ENCODE data around the gene TRPM3. TPM values are rescaled to one million over a fixed set of nuclear protein-coding genes. Genes with fewer than 3 reads are reported as not detected.

TRPM3 gene
- total and polyA plus RNA-seq, 2 of the 8 experiments (the other 6 are each of a cell fraction or from before 2014, with no cell fraction given) = 2.4 to 10.9 TPM

GRCh38 chr9:71119746-71120145 is 1.7 kb downstream of the TRPM3 start:
- Histone ChIP-seq H3K14ac (ENCODE audit: insufficient read length) (no peak overlapping the region), H3K9ac (replicated peaks in 1 of 4; ENCODE audit: extremely low read depth in 1 of 4, low read depth in 3 of 4, low read length in 3 of 4) (peak overlapping the region in 1 of 4 experiments; percentile 33; a peak in 1 of 7 replicates), H2BK20ac (ENCODE audit: low read length) (no peak overlapping the region), H3K36me3 (ENCODE audit: control insufficient read depth in 2 of 4, insufficient read depth in 4 of 4, low read length in 3 of 4) (no peaks in the 10 kb centered on the region), H2BK15ac (ENCODE audit: low read length) (no peak overlapping the region), H3K23ac (ENCODE audit: insufficient read length) (no peak overlapping the region), H2BK5ac (ENCODE audit: low read depth, low read length) (no peak overlapping the region), H4K8ac (ENCODE audit: extremely low read depth, insufficient read depth, low read length) (no peak overlapping the region), H3K4me3 (ENCODE audit: extremely low read depth in 1 of 4, insufficient read depth in 2 of 4, low read depth in 3 of 4, low read length in 4 of 4) (peak overlapping the region; percentile 29 to 79 (median 66)), H3K4me1 (replicated peaks in 1 of 4; ENCODE audit: control insufficient read depth in 3 of 4, insufficient read depth in 4 of 4, low read length in 3 of 4) (peaks cover 0 to 34% (median 14%) of the 10 kb centered on the region in 4 experiments), H2AFZ (ENCODE audit: low read length) (no peak overlapping the region), H3K56ac (replicated peaks; ENCODE audit: insufficient read length, low read depth, low read length) (peak overlapping the region; percentile 9), H3K4me2 (ENCODE audit: insufficient read depth in 1 of 2, low read depth in 2 of 2, low read length in 2 of 2) (peak overlapping the region; percentile 75 to 93), H2AK5ac (ENCODE audit: low read depth, low read length) (no peak overlapping the region), H2BK120ac (replicated peaks; ENCODE audit: low read depth, low read length) (peak overlapping the region; percentile 91), H3K79me1 (ENCODE audit: low read depth, low read length) (no peaks in the 10 kb centered on the region), H4K5ac (ENCODE audit: insufficient read length, low read depth, low read length) (peak overlapping the region; percentile 65), H3K18ac (ENCODE audit: extremely low read depth, low read length) (peak overlapping the region; percentile 5; the same call in 1 of the 2 replicates), H4K20me1 (replicated peaks in 1 of 2; ENCODE audit: control insufficient read depth in 1 of 2, insufficient read depth in 2 of 2, low read length in 2 of 2) (no peaks in the 10 kb centered on the region), H4K91ac (replicated peaks; ENCODE audit: insufficient read length, low read length) (peak overlapping the region; percentile 11), H2BK12ac (ENCODE audit: low read depth, low read length) (peak overlapping the region; percentile 30; the same call in 1 of the 2 replicates), H3K4ac (replicated peaks; ENCODE audit: insufficient read length, low read depth, low read length) (no peak overlapping the region), H3K23me2 (ENCODE audit: low read depth, low read length) (peaks cover 11% of the 10 kb centered on the region; the same call in 1 of the 2 replicates), H3K27me3 (replicated peaks in 1 of 4; ENCODE audit: control insufficient read depth in 3 of 4, extremely low read depth in 1 of 4, insufficient read depth in 3 of 4, low read length in 3 of 4) (no peaks in the 10 kb centered on the region), H3K27ac (ENCODE audit: low read depth, low read length) (peak overlapping the region; percentile 69), H3K9me3 (ENCODE audit: insufficient read depth in 2 of 2, low read depth in 1 of 2, low read length in 1 of 2) (no peaks in the 10 kb centered on the region), H3K79me2 (ENCODE audit: control insufficient read depth in 1 of 2, insufficient read depth in 2 of 2, low read length in 2 of 2) (peaks cover 0 to 56% of the 10 kb centered on the region in 2 experiments; a peak in 3 of 4 replicates)
- ChIA-PET CTCF (ENCODE audit: partially characterized antibody) (interaction anchor here (0.8 to 1.7 kb wide), 3 partner anchors 116 to 131 kb away, joined by 3 to 7 read pairs (median 5); no protein-coding TSS in a partner anchor), POLR2A (ENCODE audit: partially characterized antibody) (interaction anchor here (0.9 to 2.2 kb wide), 6 partner anchors 9 to 130 kb away, joined by 3 to 9 read pairs (median 4); no protein-coding TSS in a partner anchor)
- 10% methylated on average over 2 of the region's 2 CpGs; no CpG with 5 or more reads in 1 of the 2 experiments for WGBS, 2 experiments (ENCODE audit: extremely low coverage in 1 of 2, insufficient coverage in 1 of 2, insufficient read length in 1 of 2, insufficient replicate concordance in 2 of 2, low coverage in 1 of 2, low lambda C conversion rate in 2 of 2, missing lambda C conversion rate in 1 of 2)
- FAIRE-seq = peak; percentile 68
- DNase-seq (ENCODE audit: low read depth in 1 of 2, low spot score in 2 of 2) = no peak
- TF ChIP-seq SAP30 (IDR thresholded peaks at IDR 0.05; ENCODE audit: insufficient read depth, insufficient replicate concordance, low read length) (peak; percentile 46), RXRA (IDR thresholded peaks at IDR 0.05; ENCODE audit: insufficient read depth, low read depth, low read length) (no peak)

Data from H1 (cell line).